AG08395 (cell line): Measurements from ENCODE around the gene FKBP1B.
"Not testable (repeated sequence)": the region's sequence is repeated elsewhere in the genome, so short reads cannot be mapped to it uniquely, and the experiment has no call there.

Experiments
- DNase-seq: peaks from one replicate; pipeline ENCODE4 v3.0.0; 2012; ENCODE audit warnings: mixed read lengths, low spot score

FKBP1B gene

DNA sequence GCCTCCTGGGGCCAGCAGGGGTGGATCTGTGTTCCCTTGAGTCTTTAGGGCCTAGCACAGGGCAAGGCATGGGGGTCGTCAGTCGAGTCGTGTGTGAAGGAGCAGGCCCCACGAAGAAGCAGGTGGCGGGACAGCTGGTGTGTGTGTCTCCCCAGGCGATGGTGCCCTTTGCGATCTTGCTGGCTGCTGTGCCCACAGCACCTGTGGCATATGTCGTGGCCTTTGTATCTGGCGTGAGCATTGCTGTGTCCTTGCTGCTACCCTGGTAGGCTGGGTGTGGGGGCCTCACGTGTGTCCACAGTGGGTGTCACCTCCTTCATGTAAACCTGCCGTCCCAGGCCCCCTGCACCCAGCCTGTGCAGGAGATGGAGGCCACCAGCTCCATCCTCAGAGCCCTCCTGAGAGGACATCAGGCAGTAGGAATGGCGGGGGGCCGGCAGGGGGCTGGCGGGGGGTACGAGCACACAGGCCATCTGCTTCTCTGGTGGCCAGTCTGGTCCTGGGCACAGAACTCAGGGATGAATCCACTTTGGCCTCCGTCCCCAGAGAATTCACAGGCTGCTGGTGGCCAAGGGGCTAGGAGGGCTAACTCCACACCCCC, 26.5 kb upstream of the FKBP1B start:
- DNase-seq, result no peak

- DNase-seq, result peak; percentile 44
Measured at GRCh38 chr2:24024018-24024417, 25.5 kb upstream of the FKBP1B start.

DNA sequence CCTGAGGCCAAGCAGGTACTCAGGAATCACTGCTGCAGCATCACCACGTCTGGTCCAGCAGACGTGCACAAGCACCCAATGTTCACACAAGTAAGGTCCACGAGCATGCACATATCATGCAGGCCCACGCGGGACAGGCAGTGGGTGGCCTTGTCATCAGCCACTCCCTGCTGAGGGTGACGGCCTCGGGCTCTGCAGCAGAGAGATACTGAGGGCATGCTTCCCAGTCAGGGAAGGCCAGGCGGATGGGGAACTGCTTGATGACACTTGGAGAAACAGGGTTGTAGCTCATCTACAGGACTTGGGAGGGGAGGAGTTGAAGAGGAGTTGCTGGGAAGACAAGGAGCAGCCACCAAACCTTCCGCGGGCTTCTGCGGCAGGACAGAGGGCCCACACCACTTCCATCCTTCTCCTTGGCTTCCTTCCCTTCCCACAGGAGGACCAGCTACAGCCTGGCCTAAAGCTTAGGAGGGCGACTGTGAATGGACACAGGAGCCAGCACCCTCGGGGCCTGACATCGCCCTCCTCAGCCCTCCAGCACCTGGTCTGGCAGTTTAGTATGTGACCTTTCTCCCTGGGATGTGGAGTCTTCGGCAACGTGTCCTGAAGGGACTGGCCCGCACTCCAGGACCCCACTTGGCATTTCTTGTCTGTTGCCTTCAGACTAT, 24.4 kb upstream of the FKBP1B start:
- no peak for DNase-seq

DNA sequence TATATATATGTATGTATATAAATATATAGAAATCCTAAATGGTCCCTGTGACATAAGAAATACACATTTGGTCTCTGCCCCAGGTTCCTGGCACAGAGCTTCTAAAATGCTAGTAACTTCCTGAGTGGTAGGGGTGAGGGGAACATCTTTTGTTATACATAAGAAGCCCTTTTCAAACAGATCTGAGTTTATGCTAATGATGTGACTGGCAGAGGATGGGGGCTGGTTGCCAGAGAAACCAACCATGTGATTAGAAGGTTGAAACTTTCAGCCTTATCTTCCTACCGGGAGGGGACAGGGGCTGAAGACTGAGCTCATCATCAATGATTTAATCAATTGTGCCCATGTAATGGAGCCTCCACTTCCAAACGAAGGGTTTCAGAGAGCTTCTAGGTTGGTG, 23.3 kb upstream of the FKBP1B start:
- DNase-seq, result no peak

- no peak for DNase-seq
Measured at GRCh38 chr2:24038786-24039499, 10.6 kb upstream of the FKBP1B start.

- no peak for DNase-seq
Measured at GRCh38 chr2:24040511-24040910, 9.0 kb upstream of the FKBP1B start.

DNA sequence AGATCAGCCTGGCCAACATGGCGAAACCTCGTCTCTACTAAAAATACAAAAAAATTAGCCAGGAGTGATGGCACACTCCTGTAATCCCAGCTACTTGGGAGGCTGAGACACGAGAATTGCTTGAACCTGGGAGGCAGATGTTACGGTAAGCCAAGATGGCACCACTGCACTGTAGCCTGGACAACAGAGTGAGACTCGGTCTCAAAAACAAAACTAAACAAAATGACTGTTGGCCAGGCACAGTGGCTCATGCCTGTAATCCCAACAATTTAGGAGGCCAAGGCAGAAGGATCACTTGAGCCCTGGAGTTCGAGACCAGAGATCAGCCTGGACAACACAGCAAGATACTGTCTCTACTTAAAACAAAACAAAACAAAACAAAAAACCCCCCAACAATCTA, 6.4 kb upstream of the FKBP1B start:
- not testable (repeated sequence) for DNase-seq

DNA sequence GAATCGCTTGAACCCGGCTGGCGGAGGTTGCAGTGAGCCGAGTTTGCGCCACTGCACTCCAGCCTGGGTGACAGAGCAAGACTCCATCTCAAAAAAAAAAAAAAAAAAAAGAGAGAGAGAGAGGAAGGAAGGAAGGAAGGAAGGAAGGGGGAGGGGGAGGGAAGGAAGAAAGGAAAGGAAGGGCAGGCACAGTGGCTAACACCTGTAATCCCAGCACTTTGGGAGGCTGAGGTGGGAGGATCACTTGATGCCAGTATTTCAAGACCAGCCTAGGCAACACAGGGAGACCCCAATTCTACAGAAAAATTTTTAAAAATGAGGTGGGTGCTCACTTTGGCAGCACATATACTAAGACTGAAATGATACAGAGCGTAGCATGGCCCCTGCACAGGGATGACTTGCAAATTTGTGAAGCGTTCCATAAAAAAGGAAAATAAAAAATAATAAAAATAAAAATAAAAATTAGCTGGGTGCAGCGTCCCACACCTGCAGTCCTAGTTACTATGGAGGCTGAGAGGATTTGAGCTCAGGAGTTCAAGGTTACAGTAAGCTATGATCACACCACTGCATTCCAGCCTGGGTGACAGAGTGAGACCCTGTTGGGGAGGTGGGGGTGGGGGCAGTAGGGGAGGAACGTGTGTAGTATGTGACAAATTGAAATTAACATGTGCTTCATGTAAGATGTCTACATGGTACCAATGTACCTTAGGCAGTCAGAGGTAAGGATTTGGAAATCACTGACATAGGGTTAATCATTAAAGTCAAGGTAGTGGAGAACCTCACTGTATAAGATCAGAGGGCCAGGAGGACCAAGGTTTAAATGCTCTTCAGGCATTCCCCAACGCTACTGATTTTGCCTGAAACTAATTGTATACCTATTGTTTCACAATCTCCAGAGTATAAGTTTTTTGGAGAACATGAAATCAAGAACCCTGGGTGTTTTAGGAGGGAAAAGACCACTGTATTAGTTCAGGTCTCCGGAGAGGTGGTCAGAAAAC, 3.7 kb upstream of the FKBP1B start:
- DNase-seq, result no peak

DNA sequence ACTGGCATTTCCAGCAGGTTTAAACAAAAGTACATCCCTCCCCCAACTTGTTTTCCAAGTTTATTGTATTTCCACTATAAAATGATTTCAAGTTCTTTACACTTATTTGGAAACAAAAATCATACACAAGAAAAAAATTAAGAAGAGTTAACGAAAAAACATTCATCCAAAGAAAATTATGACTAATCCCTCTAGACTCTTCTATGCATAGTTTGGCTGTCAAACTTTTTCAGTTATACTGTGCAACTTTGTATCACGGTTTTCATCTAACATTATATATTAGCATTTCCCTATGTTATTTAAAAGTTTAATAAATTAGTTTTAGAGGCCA, 3.0 kb upstream of the FKBP1B start:
- DNase-seq, result peak; percentile 7

DNA sequence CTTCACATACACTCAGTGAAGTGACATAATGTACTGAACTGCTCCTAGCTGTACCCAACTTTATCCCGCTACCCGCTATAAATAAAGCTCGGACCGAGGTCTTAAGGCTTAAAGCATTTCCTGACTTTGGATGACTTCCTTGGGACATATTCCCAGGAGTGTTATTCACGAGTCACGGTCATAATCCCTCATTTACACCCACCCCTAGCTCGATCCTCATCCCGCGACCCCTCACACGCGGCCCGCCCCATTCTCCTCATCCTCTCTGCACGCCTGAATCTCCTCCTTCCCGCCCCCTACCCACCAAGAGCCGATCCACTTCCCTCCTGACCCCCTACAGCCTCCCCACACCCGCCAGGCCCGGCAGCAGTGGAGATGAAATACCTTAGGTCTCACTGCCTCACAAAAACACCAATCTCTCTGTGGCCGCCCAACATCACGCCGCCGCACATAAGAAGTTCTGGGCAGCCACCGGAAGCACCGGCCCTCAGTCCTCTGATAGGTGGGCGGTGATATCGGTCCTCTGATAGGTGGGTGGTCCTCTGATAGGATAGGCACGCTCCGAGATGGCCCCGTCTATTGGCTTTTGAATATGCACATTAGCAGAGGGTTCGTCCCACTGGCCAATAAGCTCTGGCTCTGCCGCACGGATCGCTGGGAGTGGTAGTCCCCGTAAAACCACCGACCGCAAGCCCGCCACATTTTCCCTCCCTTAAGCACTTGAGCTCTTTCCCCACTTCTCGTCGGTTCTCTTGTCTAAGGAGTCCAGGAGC, 2.4 kb upstream of the FKBP1B start, which contains the start of gene WDCP:
WDCP (minus strand) TSS at position 462 of the 773 bp plus-strand sequence. CDS start 7,897 bp downstream, outside the sequence.
- peak; percentile 97 for DNase-seq

- DNase-seq, result no peak
Measured at GRCh38 chr2:24047703-24048033, 1.9 kb upstream of the FKBP1B start.

DNA sequence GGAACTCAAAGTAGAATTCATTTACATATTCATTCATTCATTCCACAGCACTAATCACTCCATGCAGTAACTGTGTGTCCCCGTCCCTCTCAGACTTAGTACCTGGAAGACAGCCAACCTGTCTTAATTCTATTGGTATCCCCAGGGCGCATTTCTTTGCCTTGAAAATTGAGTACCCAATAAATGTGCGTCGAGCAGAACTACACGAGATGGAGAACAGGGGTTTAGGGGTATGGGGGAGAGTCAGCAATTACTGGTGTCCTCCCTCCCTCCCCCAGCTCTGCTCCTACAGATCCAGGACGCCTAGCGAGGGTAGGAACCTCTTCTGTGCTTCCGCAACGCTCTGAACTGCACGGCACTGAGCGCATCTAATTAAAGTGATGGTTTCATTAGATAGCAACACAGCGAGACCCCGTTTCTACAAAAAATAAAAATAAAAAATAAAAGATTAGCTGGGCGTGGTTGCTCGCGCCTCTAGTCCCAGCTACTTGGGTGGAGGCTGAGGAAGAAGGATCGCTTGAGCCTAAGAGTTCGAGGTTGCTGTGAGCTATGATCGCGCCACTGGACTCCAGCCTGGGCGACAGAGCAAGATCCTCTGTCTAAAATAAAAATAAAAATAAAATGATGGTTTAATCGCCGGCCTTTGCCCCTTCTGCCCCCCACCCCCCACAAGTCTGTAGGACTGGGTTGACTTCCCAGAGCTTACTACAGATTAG, 614 bp upstream of the FKBP1B start:
- no peak for DNase-seq

GRCh38 chr2:24050041-24050979, 769 bp downstream of the FKBP1B start:
- DNase-seq, result peak; percentile 9

- DNase-seq, result no peak
Measured at GRCh38 chr2:24051833-24052232, 2.3 kb downstream of the FKBP1B start.

DNA sequence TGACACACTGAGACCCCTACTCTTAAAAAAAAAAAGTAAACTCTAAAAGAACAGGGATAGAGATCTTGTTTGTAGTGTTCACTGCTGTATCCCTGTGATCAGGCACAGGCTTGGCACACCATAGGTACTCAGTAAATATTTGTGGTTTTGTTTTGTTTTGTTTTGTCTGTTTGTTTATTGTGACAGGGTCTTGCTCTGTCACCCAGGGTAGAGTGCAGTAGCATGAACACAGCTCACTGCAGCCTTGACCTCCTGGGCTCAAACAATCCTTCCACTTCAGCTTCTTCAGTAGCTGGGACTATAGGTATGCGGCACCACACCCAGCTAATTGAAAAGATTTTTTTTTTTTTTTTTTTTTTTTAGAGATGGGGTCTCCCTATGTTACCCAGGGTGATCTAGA, 3.4 kb downstream of the FKBP1B start:
- DNase-seq, result no peak

DNA sequence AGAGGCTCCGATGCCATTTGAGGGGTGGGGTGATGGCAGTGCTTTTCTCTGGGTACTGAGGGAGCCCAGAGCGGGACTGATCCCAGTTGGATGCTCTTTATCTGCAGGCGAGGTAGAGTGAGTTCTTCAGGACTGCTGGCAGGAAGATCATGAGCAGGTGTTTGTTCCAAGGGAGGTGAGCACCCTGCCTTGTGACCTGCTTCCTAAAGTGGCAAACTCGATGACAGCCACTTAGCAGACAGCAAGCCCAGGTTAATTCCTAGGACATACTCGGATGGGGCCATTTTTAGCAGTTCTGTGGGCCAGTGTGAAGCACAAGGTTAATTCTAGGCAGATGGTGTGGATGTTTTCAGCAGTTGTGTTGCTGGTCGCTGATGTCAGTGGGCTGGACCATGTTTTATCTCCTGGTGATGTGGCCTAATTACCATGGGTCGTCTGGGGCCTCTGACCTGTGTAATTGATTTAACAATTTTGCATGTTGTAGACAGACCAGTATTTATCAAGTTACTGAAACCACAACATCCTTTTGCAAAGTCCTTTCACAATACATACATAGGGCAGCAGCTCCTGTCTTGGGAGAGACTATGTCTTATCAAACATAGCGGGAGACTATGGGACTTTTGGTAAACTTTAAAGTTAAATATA, 4.9 kb downstream of the FKBP1B start:
- no peak for DNase-seq

- no peak for DNase-seq
Measured at GRCh38 chr2:24055750-24056149, 6.2 kb downstream of the FKBP1B start.

DNA sequence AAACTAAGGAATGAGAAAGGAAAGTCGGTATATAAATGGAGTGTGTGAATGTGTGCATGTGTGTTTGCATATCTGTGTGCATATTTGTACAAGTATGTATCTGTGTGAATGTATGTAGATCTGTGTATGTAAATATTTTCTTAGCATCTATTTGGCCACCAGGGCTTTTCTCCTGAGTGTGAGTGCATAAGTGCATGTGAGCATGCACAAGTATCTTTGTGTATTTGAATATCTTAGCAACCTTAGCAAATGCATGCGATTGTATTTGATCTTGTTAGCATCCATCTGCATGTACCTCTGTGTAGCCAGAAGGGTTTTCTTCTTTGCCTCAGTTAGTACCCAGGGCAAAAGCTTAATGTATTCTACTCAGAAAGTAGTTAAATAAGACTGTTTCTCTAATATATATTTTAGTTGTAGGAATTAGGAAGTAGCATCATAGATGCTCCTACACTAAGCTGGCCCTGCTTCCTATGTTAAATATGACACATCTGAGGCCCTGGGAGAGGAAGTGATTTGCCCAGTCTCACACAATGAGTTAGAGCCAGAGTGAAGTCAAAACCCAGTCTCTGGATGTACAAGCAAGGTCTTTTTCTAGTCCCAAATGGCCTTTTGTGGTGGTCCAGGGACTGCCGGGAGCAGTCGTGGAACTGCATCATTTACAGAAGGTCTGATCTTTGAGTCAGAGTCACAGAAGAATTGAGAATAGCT, 9.2 kb downstream of the FKBP1B start:
- DNase-seq, result no peak

- no peak for DNase-seq
Measured at GRCh38 chr2:24065341-24065740, 15.8 kb downstream of the FKBP1B start.
